CD1c-positive myeloid dendritic cell (primary cell): Measurements from ENCODE around the gene BRD9.
"Not testable (repeated sequence)": the region's sequence is repeated elsewhere in the genome, so short reads cannot be mapped to it uniquely, and the experiment has no call there.

Experiments used
- DNase-seq: peaks from one replicate; pipeline ENCODE4 v3.0.0-alpha.2; 2016; ENCODE audit errors: extremely low spot score

Gene BRD9

GRCh38 chr5:858726-859125, 33.9 kb downstream of the BRD9 start:
- no peak for DNase-seq

- no peak for DNase-seq
Observed at GRCh38 chr5:856531-857425, 35.8 kb downstream of the BRD9 start.

GRCh38 chr5:855771-856530, 36.6 kb downstream of the BRD9 start:
- DNase-seq, result no peak

- no peak for DNase-seq
Observed at GRCh38 chr5:854966-855743, 37.4 kb downstream of the BRD9 start.

- DNase-seq, result no peak
Observed at GRCh38 chr5:854217-854616, 38.4 kb downstream of the BRD9 start.

- not testable (repeated sequence) for DNase-seq
Observed at GRCh38 chr5:853416-854090, 39.0 kb downstream of the BRD9 start.

GRCh38 chr5:852431-853401, 39.9 kb downstream of the BRD9 start:
- no peak for DNase-seq

GRCh38 chr5:852018-852417, 40.6 kb downstream of the BRD9 start:
- no peak for DNase-seq

- DNase-seq, result no peak
Observed at GRCh38 chr5:851553-851952, 41.0 kb downstream of the BRD9 start.

GRCh38 chr5:851076-851475, 41.5 kb downstream of the BRD9 start:
- no peak for DNase-seq

- DNase-seq, result no peak
Observed at GRCh38 chr5:850511-851006, 42.0 kb downstream of the BRD9 start, which contains the start of gene ZDHHC11. ZDHHC11 (minus strand) TSS chr5:850986; CDS start chr5:850602, 384 bp downstream.

- DNase-seq, result no peak
Observed at GRCh38 chr5:849651-850301, 42.8 kb downstream of the BRD9 start.

GRCh38 chr5:848671-849111, 43.9 kb downstream of the BRD9 start:
- DNase-seq, result no peak

GRCh38 chr5:847736-848135, 44.9 kb downstream of the BRD9 start:
- not testable (repeated sequence) for DNase-seq

- DNase-seq, result not testable (repeated sequence)
Observed at GRCh38 chr5:847212-847611, 45.4 kb downstream of the BRD9 start.

GRCh38 chr5:846602-847091, 46.0 kb downstream of the BRD9 start:
- DNase-seq, result not testable (repeated sequence)

- not testable (repeated sequence) for DNase-seq
Observed at GRCh38 chr5:845676-846601, 46.7 kb downstream of the BRD9 start.

GRCh38 chr5:845031-845675, 47.4 kb downstream of the BRD9 start:
- not testable (repeated sequence) for DNase-seq
